ENCODE measurements around the gene TSBP1. TPM values are rescaled to one million over a fixed set of nuclear protein-coding genes. Genes with fewer than 3 reads are reported as not detected.

The TSBP1 gene
- total and polyA plus RNA-seq, 2 of the 8 experiments (the other 6 are each of a cell fraction or from before 2014, with no cell fraction given) = not detected

GRCh38 chr6:32249262-32249661 is 122.4 kb downstream of the TSBP1 start:
- H3K23me2 ChIP-seq (ENCODE audit: low read depth, low read length) = no peaks in the 10 kb centered on the region
- H3K18ac ChIP-seq (ENCODE audit: extremely low read depth, low read length) = no peak overlapping the region
- no peaks in the 10 kb centered on the region for H3K79me2 ChIP-seq (ENCODE audit: control insufficient read depth in 1 of 2, insufficient read depth in 2 of 2, low read length in 2 of 2)
- no peak overlapping the region for H3K56ac ChIP-seq (replicated peaks; ENCODE audit: insufficient read length, low read depth, low read length)
- H4K8ac ChIP-seq (ENCODE audit: extremely low read depth, insufficient read depth, low read length) = no peak overlapping the region
- 78% methylated on average over 2 of the region's 2 CpGs; no CpG with 5 or more reads in 1 of the 2 experiments for WGBS, 2 experiments (ENCODE audit: extremely low coverage in 1 of 2, insufficient coverage in 1 of 2, insufficient read length in 1 of 2, insufficient replicate concordance in 2 of 2, low coverage in 1 of 2, low lambda C conversion rate in 2 of 2, missing lambda C conversion rate in 1 of 2)
- ChIA-PET POLR2A (ENCODE audit: partially characterized antibody) (no interaction called here), CTCF (ENCODE audit: partially characterized antibody) (interaction anchor here (1.1 to 8.5 kb wide), 2 partner anchors 67 to 164 kb away, joined by 3 to 51 read pairs; no protein-coding TSS in a partner anchor)
- H3K27me3 ChIP-seq (replicated peaks in 1 of 4; ENCODE audit: control insufficient read depth in 3 of 4, extremely low read depth in 1 of 4, insufficient read depth in 3 of 4, low read length in 3 of 4) = no peaks in the 10 kb centered on the region
- H4K5ac ChIP-seq (ENCODE audit: insufficient read length, low read depth, low read length) = no peak overlapping the region
- DNase-seq (ENCODE audit: low read depth in 1 of 2, low spot score in 2 of 2) (no peak), FAIRE-seq (no peak)
- H2BK20ac ChIP-seq (ENCODE audit: low read length) = no peak overlapping the region
- no peak for TF ChIP-seq POLR2A (IDR thresholded peaks at IDR 0.05; ENCODE audit: control extremely low read depth in 1 of 2, low read depth in 2 of 2, low read length in 2 of 2)
- no peak for TF ChIP-seq SRF (IDR thresholded peaks at IDR 0.05; ENCODE audit: low read depth, low read length)
- no peak for TF ChIP-seq CTBP2 (IDR thresholded peaks at IDR 0.05; ENCODE audit: borderline replicate concordance, insufficient read depth, insufficient read length, low read length)
- no peak for TF ChIP-seq JUN (IDR thresholded peaks at IDR 0.05; ENCODE audit: low read depth, low read length)
- H3K27ac ChIP-seq (ENCODE audit: low read depth, low read length) = no peak overlapping the region
- H3K36me3 ChIP-seq (ENCODE audit: control insufficient read depth in 2 of 4, insufficient read depth in 4 of 4, low read length in 3 of 4) = no peaks in the 10 kb centered on the region
- no peaks in the 10 kb centered on the region for H3K79me1 ChIP-seq (ENCODE audit: low read depth, low read length)
- H3K23ac ChIP-seq (ENCODE audit: insufficient read length) = no peak overlapping the region
- H3K14ac ChIP-seq (ENCODE audit: insufficient read length) = no peak overlapping the region
- H2BK15ac ChIP-seq (ENCODE audit: low read length) = no peak overlapping the region
- no peak overlapping the region for H2BK120ac ChIP-seq (replicated peaks; ENCODE audit: low read depth, low read length)
- H2BK12ac ChIP-seq (ENCODE audit: low read depth, low read length) = no peak overlapping the region
- H2AK5ac ChIP-seq (ENCODE audit: low read depth, low read length) = no peak overlapping the region
- H3K9ac ChIP-seq (replicated peaks in 1 of 4; ENCODE audit: extremely low read depth in 1 of 4, low read depth in 3 of 4, low read length in 3 of 4) = no peak overlapping the region
- H3K4ac ChIP-seq (replicated peaks; ENCODE audit: insufficient read length, low read depth, low read length) = no peak overlapping the region
- H4K20me1 ChIP-seq (replicated peaks in 1 of 2; ENCODE audit: control insufficient read depth in 1 of 2, insufficient read depth in 2 of 2, low read length in 2 of 2) = no peaks in the 10 kb centered on the region
- H3K4me1 ChIP-seq (replicated peaks in 1 of 4; ENCODE audit: control insufficient read depth in 3 of 4, insufficient read depth in 4 of 4, low read length in 3 of 4) = no peaks in the 10 kb centered on the region
- H3K9me3 ChIP-seq (ENCODE audit: insufficient read depth in 2 of 2, low read depth in 1 of 2, low read length in 1 of 2) = peaks cover 12 to 15% of the 10 kb centered on the region in 2 experiments
- no peak overlapping the region for H3K4me3 ChIP-seq (ENCODE audit: extremely low read depth in 1 of 4, insufficient read depth in 2 of 4, low read depth in 3 of 4, low read length in 4 of 4)
- H2BK5ac ChIP-seq (ENCODE audit: low read depth, low read length) = no peak overlapping the region
- no peak overlapping the region for H4K91ac ChIP-seq (replicated peaks; ENCODE audit: insufficient read length, low read length)
- H3K4me2 ChIP-seq (ENCODE audit: insufficient read depth in 1 of 2, low read depth in 2 of 2, low read length in 2 of 2) = no peak overlapping the region
- H2AFZ ChIP-seq (ENCODE audit: low read length) = no peak overlapping the region
